Eye (tissue), 1 donor: ENCODE results near the gene RALY.

Experiments
- DNase-seq: peaks from one replicate; pipeline ENCODE4 v3.0.0-alpha.2; 2015

The RALY gene

GRCh38 chr20:34084227-34084923, 90.7 kb downstream of the RALY start:
- DNase-seq, result no peak

- no peak for DNase-seq
Observed at GRCh38 chr20:34085544-34086040, 91.9 kb downstream of the RALY start.

- no peak for DNase-seq
Observed at GRCh38 chr20:34088305-34089174, 94.8 kb downstream of the RALY start.

- no peak for DNase-seq
Observed at GRCh38 chr20:34089175-34089479, 95.4 kb downstream of the RALY start.

- DNase-seq, result no peak
Observed at GRCh38 chr20:34089655-34090345, 96.1 kb downstream of the RALY start.

GRCh38 chr20:34090645-34091044, 96.9 kb downstream of the RALY start:
- no peak for DNase-seq

- DNase-seq, result no peak
Observed at GRCh38 chr20:34091637-34092200, 98.0 kb downstream of the RALY start.

GRCh38 chr20:34093895-34094294, 100.2 kb downstream of the RALY start:
- DNase-seq, result no peak

GRCh38 chr20:34095825-34096224, 102.1 kb downstream of the RALY start:
- no peak for DNase-seq

- DNase-seq, result no peak
Observed at GRCh38 chr20:34096699-34097444, 103.2 kb downstream of the RALY start.

- no peak for DNase-seq
Observed at GRCh38 chr20:34098570-34098969, 104.9 kb downstream of the RALY start.

- no peak for DNase-seq
Observed at GRCh38 chr20:34099675-34100074, 106.0 kb downstream of the RALY start.

- no peak for DNase-seq
Observed at GRCh38 chr20:34100576-34100975, 106.9 kb downstream of the RALY start.

- DNase-seq, result no peak
Observed at GRCh38 chr20:34102342-34102741, 108.6 kb downstream of the RALY start.

GRCh38 chr20:34104059-34104458, 110.3 kb downstream of the RALY start:
- DNase-seq, result no peak

- no peak for DNase-seq
Observed at GRCh38 chr20:34105978-34106675, 112.4 kb downstream of the RALY start.

GRCh38 chr20:34108616-34109174, 115.0 kb downstream of the RALY start:
- DNase-seq, result no peak

- no peak for DNase-seq
Observed at GRCh38 chr20:34109442-34109841, 115.7 kb downstream of the RALY start.

- DNase-seq, result no peak
Observed at GRCh38 chr20:34110025-34110744, 116.5 kb downstream of the RALY start.

- peak; percentile 44 for DNase-seq
Observed at GRCh38 chr20:34110745-34111641, 117.3 kb downstream of the RALY start.
